Fibroblast of skin of right biceps (primary cell): Measurements from ENCODE around the gene KIT.

ENCODE experiments used
- DNase-seq: peaks from one replicate; pipeline ENCODE4 v3.0.0-alpha.2; 2013

The KIT gene

GRCh38 chr4:54750341-54750740 lies 92.6 kb downstream of the KIT start:
- DNase-seq = no peak

- no peak for DNase-seq
Measured at GRCh38 chr4:54754394-54754793, 96.6 kb downstream of the KIT start.

- no peak for DNase-seq
Measured at GRCh38 chr4:54764476-54764875, 106.7 kb downstream of the KIT start.

- DNase-seq = peak; percentile 80
Measured at GRCh38 chr4:54767376-54767775, 109.6 kb downstream of the KIT start.

- no peak for DNase-seq
Measured at GRCh38 chr4:54773022-54773421, 115.3 kb downstream of the KIT start.

- DNase-seq = no peak
Measured at GRCh38 chr4:54779036-54779435, 121.3 kb downstream of the KIT start.

GRCh38 chr4:54779476-54780148 lies 121.9 kb downstream of the KIT start:
- no peak for DNase-seq

- no peak for DNase-seq
Measured at GRCh38 chr4:54780149-54780495, 122.4 kb downstream of the KIT start.

- DNase-seq = peak; percentile 8
Measured at GRCh38 chr4:54781756-54782155, 124.0 kb downstream of the KIT start.

GRCh38 chr4:54783402-54784110 lies 125.8 kb downstream of the KIT start:
- peak; percentile 34 for DNase-seq

GRCh38 chr4:54784161-54784671 lies 126.5 kb downstream of the KIT start:
- peak; percentile 94 for DNase-seq
